GM21529 (cell line): ENCODE data around the gene SLC17A7.
"Not testable (repeated sequence)": the region's sequence is repeated elsewhere in the genome, so short reads cannot be mapped to it uniquely, and the experiment has no call there.

ENCODE experiments used
- ATAC-seq: cut with Tn5 transposase; IDR thresholded peaks from one replicate; pipeline ENCODE4 v1.9.1; 2021; ENCODE audit not compliant: unreplicated experiment

The SLC17A7 gene

GRCh38 chr19:49445997-49446396 lies 4.7 kb upstream of the SLC17A7 start:
- ATAC-seq, result no peak

GRCh38 chr19:49444100-49444700 lies 2.9 kb upstream of the SLC17A7 start:
- ATAC-seq, result not testable (repeated sequence)

GRCh38 chr19:49443366-49444099 lies 2.2 kb upstream of the SLC17A7 start:
- peak; percentile 68 for ATAC-seq

GRCh38 chr19:49442771-49443365 lies 1.5 kb upstream of the SLC17A7 start:
- peak; percentile 17 for ATAC-seq

- no peak for ATAC-seq
Measured at GRCh38 chr19:49442354-49442753, 1.0 kb upstream of the SLC17A7 start.

GRCh38 chr19:49441960-49442350 lies 628 bp upstream of the SLC17A7 start:
- no peak for ATAC-seq

- no peak for ATAC-seq
Measured at GRCh38 chr19:49440439-49441209, 703 bp downstream of the SLC17A7 start.

- ATAC-seq, result no peak
Measured at GRCh38 chr19:49439836-49440235, 1.5 kb downstream of the SLC17A7 start.

- no peak for ATAC-seq
Measured at GRCh38 chr19:49438261-49438660, 3.1 kb downstream of the SLC17A7 start.

GRCh38 chr19:49437231-49437630 lies 4.1 kb downstream of the SLC17A7 start:
- ATAC-seq, result no peak

- no peak for ATAC-seq
Measured at GRCh38 chr19:49436381-49437017, 4.8 kb downstream of the SLC17A7 start.

- no peak for ATAC-seq
Measured at GRCh38 chr19:49435670-49436069, 5.7 kb downstream of the SLC17A7 start.

- ATAC-seq, result no peak
Measured at GRCh38 chr19:49434907-49435583, 6.3 kb downstream of the SLC17A7 start.

- ATAC-seq, result no peak
Measured at GRCh38 chr19:49433240-49433901, 8.0 kb downstream of the SLC17A7 start.

- ATAC-seq, result no peak
Measured at GRCh38 chr19:49432141-49433073, 8.9 kb downstream of the SLC17A7 start.

- ATAC-seq, result no peak
Measured at GRCh38 chr19:49431330-49431749, 10.0 kb downstream of the SLC17A7 start.

- no peak for ATAC-seq
Measured at GRCh38 chr19:49430678-49431329, 10.5 kb downstream of the SLC17A7 start.

GRCh38 chr19:49430172-49430677 lies 11.1 kb downstream of the SLC17A7 start:
- ATAC-seq, result no peak
